NCI-H1694 treated with DMSO at 0.1 percent for 48 hours (cell line): ENCODE measurements around the gene ARNT2.
A peak's percentile ranks its signal among the peaks of the same experiment; 100 is the strongest.

Experiments used
- DNase-seq: peaks from one replicate; lab custom pipeline; 2025; lab: John Stamatoyannopoulos, UW

The ARNT2 gene

GRCh38 chr15:80596521-80596976 is 192.4 kb downstream of the ARNT2 start:
- no peak for DNase-seq

DNA sequence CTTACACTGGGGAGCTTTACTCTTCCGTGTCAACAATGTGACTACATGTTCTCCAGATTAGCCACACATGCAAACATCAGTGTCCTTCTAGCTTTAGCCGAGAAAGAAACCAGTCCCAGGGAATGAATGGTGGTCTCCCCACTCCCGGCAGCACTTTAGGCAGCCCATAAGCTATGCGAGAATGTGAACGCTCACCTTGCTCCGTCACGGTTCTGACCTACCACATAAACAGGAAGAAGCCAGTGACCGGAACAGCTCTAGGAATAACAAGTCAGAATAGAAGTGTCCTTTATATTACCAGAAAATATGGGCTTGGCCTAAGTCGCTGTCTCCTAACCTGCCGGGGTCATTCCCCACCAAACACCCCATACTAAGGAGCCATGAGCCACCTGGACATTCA is 192.9 kb downstream of the ARNT2 start:
- no peak for DNase-seq

DNA sequence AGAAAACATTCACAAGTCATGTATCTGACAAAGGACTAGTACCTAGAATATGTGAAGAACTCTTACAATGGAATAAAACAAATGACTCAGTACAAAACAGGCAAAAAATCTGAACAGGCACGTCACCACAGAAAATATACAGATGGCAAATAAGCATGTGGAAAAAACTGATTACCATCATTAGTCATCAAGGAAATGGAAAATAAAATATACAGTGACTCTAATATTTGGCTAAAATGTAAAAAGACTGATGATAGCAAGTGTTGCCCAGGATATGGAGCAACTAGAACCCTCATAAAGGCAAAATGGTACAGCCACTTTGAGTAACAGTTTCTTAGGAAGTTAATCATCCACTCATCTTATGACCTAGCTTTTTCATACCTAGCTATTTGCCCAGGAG is 195.2 kb downstream of the ARNT2 start:
- DNase-seq = no peak

DNA sequence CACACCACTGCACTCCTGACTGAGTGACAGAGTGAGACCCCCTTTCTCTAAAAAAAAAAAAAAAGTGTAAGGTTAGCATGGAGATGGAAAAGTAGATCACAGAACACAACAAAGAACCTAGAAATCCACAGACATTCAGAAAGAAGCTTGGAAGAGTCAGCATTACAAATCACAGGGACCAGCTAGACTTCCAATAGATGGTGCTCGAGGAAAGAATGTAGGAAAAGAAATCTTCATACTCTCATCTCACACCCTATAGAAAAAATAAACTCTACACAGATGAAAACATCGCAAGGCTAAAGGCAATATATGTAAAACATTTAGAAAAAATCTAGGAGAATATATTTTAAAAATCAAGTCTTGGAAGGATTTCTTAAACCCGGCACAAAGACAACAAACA is 196.4 kb downstream of the ARNT2 start:
- DNase-seq = no peak

DNA sequence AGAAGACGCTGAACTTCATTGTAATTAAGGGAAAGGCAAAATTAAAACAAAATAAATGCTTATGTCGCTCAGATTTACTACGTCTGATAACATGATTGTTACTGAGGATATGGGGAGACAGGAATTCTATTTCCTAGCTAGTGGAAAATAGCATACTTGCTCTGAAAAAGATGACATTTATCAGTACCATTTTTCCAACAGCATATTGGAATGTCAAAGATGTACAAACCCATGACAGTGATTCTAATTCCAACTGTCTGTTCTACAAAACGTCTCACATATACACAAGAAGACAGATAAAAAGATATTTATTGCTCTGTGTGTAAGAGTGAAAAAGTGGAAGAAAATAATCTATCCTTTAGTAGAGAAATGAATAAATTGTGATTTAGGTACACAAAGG is 197.1 kb downstream of the ARNT2 start:
- no peak for DNase-seq

DNA sequence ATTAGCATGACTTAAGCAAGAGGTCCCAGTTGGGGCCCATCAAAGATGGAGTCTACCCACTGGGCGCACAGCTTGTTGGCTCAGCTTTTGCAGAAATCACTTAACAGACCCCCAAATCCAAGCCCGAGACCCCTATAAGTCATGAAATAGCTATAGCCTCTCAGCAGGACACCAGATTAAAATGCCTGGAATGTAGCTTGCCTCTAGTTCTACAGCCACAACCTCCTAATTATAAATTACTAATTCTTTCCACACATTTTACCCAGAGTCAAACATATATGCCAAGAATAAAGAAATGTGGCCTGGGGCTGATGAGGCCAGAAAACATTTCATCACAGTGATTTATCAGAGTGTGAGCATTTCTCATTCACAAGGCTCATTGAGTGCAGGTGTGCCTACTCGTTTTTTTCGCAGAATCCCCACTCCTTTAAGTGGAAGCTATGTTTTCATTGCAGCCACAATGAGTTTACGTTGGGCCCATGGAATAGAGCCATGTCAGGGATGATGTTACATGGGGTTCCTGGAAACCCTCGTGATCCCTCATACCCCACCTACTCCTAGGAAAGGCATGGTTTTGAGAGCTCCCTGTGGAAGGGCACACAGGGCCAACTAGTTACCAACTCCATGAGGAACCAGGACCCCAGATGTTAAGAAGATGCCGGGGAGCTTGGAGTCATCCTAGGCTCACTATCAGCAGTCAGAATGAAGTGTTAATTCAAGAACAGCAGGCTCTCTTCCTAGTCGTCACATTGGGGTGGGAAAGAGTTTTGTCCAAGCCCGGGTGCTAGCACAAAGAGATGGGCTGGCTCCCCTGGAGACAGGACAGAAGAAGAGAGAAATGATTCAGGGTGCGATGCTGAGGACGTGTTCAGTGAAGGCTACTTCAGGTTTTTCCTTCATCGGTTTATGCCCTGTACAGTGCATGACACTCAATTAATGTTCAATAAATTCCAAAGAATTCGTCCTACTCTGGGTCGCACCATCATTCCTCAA is 200.7 kb downstream of the ARNT2 start:
- no peak for DNase-seq

DNA sequence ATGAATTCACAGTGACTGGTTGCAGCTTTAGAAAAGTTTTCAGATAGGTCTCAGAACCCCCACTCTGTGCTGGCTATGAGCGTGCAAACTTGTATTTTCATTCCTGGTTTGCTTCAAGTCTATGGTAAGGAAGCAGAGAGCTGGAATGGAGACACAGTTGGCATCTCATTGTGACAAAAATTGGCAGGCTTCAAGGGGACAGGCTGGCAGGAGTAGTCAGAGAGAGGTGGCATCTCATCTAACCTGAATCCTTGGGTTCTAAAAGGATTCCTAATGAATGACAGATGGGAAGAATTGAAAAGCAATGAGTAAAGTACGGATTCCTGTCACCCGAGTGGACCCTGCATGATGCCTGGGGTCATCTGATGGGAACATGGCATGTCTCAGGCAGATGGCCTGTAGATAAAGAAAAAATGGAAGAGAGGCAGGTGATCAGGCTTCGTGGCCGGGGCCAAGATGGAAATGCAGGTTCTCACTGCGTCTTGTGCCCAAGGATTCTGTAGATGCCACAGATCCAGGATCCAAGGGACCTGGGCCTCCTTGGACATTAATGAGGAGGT is 201.5 kb downstream of the ARNT2 start:
- DNase-seq = no peak

GRCh38 chr15:80606511-80607071 is 202.4 kb downstream of the ARNT2 start:
- DNase-seq = no peak

- DNase-seq = no peak
Measured at GRCh38 chr15:80607287-80607980, 203.3 kb downstream of the ARNT2 start.

DNA sequence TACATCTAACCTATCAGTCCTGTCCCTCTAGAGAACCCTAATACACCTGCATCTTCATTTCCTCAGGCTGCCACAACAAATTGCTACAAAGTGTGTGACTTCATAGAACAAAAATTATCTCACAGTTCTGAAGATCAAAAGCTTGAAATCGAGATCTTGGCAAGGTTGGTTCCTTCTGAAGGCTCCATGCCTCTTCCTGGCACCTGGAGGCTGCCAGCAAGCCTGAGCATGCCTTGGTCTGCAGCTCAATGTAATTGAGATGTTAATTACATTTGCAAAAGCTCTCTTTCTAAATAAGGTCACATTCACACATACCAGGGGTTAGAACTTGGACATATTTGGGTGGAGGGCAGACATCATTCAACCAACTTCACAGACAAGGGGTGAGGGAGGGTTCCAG is 204.5 kb downstream of the ARNT2 start:
- no peak for DNase-seq

DNA sequence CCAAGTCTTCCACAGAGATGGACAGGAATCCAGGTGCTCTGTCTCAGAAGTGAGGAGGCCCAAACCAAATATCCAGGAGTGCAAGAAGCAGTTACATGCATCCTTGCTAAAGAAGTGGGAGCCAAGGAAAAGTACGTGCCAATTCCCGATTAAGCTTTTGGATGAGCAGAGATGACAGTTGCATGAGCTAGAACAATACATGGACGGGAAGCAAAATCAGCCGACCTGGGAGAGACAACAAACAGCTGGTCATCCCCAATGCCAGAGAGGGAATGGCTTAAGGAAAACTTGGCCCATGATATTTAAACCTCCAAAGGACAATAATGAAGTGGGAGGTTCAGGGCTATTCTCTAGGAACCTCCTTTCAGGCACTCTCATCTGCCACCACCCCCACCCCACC is 204.9 kb downstream of the ARNT2 start:
- DNase-seq = no peak

GRCh38 chr15:80609512-80609946 is 205.3 kb downstream of the ARNT2 start:
- no peak for DNase-seq

DNA sequence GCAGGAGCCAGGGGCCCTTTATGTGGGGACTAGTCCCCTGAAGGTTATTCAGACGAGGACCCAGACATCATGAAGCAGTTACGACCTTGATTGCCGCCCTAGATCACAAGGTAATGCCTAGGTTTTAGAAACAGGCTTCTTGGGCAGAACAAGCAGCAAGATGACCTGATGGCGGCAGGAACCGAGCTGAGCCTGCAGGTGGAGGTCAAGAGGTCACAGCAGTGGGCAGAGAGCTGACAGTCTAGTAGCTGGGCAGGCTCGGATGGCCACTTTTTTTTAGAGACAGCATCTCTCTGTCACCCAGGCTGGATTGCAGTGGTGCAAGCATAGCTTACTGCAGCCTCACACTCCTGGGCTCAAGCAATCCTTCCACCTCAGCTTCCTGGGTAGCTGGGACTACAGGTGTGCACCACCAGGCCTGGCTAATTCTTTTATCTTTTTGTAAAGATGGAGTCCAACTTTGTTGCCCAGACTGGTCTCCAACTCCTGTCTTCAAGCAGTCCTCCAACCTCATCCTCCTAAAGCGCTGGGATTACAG is 207.4 kb downstream of the ARNT2 start:
- no peak for DNase-seq

DNA sequence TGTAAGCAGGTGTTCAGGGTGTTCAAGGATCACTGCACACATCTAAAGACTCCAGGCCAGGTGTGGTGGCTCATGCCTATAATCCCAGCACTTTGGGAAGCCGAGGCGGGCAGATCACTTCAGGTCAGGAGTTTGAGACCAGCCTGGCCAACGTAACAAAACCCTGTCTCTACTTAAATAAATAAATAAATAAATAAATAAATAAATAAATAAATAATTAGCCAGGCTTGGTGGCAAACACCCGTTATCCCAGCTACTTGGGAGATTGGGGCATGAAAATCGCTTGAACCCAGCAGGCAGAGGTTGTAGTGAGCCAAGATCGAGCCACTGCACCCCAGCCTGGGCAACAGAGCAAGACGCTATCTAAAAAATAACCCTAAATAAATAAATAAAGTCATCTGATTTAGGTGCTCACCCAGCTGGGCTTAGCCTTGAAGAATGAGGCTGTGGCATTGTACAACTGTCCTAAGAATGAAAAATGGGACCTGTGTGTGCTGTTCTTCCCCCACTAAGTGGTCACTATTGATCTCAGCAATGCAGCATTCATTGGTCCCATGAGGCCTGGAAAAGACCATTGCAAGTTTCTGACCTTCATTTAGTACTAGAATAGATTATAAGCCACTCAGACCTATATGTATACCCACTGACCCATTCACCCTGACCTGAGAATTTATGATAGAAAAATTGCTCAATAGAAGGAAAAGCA is 208.1 kb downstream of the ARNT2 start:
- no peak for DNase-seq

- no peak for DNase-seq
Measured at GRCh38 chr15:80613762-80614365, 209.7 kb downstream of the ARNT2 start.

GRCh38 chr15:80614711-80615360 is 210.7 kb downstream of the ARNT2 start:
- no peak for DNase-seq

DNA sequence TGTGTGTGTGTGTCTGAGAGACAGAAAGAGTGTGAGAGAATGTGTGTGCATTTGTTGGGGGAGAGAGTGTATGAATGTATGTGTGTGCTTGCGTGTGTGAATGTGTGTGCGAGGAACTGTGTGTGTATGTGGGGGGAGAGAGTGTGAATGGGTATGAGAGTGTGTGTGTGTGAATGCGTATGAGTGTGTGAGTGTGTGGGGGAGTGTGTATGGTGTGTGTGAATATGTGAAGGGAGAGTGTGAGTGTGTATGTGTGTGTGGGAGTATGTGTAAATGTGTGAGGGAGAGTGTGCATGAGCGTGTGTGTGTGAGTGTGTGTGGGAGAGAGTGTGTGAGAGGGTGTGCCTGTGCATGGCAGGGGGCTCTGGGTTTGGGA is 211.2 kb downstream of the ARNT2 start:
- DNase-seq = no peak

- peak; percentile 79 for DNase-seq
Measured at GRCh38 chr15:80615783-80616391, 211.7 kb downstream of the ARNT2 start.

DNA sequence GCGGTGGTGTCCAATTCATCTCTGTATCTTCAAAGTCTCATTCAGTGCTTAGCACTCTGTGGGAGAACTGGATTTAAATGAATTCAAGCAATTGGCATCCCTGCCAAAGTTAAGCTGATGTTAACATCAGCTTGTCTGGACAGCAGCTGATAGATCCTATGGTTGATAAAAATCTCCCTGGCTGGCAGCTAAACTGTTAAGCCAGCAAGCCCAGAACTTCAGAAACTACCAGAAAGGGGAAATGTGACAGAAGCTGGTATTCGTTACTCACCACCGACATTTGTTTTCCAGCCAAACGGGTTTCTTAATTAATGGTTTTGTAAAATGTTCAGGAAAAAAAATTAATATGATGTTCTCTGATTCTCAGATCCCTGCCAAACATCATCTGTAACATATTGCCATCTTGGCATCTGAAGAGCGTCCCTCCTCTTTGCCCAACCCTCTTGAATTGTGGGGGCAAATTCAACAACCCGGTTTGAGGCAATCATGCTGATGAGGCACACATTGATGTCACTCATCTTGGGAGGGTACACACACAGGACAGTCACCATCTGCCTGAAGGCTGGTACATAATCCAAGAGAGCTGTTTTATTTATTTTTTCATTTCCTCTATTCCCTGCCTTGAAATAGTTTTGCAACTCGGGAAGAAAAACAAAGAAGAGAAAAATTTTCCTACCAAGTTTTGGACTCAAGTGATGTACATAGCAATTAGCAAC is 214.7 kb downstream of the ARNT2 start:
- DNase-seq = peak; percentile 65
